ENCODE results near the gene MAMSTR.

DNA sequence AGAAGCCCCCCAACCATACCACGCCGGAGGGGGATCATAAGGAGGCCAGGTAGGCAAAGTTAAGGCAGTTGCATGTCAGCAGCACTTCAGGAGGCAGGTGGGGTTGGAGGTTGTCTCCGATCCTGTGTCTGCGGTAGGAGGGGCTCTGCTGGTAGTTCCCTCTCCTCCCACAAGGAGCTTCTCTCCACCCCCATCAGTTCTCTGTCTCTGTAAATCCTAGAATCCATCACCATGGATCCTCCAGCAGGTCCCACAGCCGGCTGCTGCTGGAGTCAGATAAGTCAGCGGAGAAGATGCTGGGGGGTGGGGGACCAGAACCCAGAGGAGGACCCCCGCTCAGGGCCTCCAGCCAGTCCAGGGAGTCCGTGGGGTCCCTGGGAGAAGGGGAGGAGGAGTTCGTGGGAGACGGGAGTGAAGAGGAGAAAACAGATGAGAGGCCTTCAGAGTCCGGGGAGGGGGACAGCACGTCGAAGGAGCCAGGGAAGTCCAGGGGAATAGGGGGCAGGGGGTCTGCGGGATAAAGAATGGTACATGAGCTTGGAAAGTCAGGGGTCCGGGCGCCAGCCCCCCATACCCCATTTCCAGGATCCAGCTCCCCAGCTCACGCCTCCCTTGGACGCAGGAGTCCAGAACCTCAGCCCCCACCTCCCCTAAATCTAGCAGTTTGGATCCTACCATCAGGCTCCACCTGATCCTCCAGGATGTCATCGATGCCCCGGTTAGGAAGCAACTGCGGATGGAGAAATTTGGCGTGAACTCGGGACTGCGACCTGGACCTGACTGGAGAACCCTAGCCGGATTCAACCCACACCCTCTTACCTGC is 6.3 kb downstream of the MAMSTR start:
- no peak for TF ChIP-seq EP300 (IDR thresholded peaks at IDR 0.05)
- no peak for TF ChIP-seq POLR2A (IDR thresholded peaks at IDR 0.05)
- TF ChIP-seq, protein P1, sequence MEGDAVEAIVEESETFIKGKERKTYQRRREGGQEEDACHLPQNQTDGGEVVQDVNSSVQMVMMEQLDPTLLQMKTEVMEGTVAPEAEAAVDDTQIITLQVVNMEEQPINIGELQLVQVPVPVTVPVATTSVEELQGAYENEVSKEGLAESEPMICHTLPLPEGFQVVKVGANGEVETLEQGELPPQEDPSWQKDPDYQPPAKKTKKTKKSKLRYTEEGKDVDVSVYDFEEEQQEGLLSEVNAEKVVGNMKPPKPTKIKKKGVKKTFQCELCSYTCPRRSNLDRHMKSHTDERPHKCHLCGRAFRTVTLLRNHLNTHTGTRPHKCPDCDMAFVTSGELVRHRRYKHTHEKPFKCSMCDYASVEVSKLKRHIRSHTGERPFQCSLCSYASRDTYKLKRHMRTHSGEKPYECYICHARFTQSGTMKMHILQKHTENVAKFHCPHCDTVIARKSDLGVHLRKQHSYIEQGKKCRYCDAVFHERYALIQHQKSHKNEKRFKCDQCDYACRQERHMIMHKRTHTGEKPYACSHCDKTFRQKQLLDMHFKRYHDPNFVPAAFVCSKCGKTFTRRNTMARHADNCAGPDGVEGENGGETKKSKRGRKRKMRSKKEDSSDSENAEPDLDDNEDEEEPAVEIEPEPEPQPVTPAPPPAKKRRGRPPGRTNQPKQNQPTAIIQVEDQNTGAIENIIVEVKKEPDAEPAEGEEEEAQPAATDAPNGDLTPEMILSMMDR (IDR thresholded peaks at IDR 0.05): no peak
- TF ChIP-seq POLR2AphosphoS5 (IDR thresholded peaks at IDR 0.05): no peak
